K562 (cell line): ENCODE results near the gene HMGCL. TPM values are rescaled to one million over a fixed set of nuclear protein-coding genes. Genes with fewer than 3 reads are reported as not detected.
A peak's percentile ranks its signal among the peaks of the same experiment; 100 is the strongest.

ENCODE experiments used
- ASH1L ChIP-seq: fragments of 450-650 bp; IDR thresholded peaks from 2 replicates; pipeline ENCODE4 v1.6.1; 2018; ENCODE audit warnings: borderline replicate concordance, mild to moderate bottlenecking, low read depth; ENCODE audit not compliant: partially characterized antibody
- EGR1 ChIP-seq: fragments of 450-650 bp; conservative IDR thresholded peaks from 2 replicates; pipeline ENCODE4 v1.6.1; 2017; ENCODE audit warnings: mild to moderate bottlenecking
- EZH2 ChIP-seq: IDR thresholded peaks from 2 replicates; pipeline ENCODE4 v1.6.1; 2012; ENCODE audit warnings: low read depth, mild to moderate bottlenecking, inconsistent platforms, low read length, borderline replicate concordance
- GABPB1 ChIP-seq: sonication (generic); formaldehyde crosslinking; IDR thresholded peaks from 2 replicates; pipeline ENCODE4 v1.8.0; 2022; ENCODE audit warnings: mild to moderate bottlenecking, missing genetic modification reagents
- GTF2A2 ChIP-seq: IDR thresholded peaks from 2 replicates; pipeline ENCODE4 v1.6.1; 2016; ENCODE audit warnings: mild to moderate bottlenecking, missing genetic modification characterization, missing compliant biosample characterization
- KDM1A ChIP-seq, 2 experiments: fragments of 450-650 bp; IDR thresholded peaks; 2 replicates each; pipeline ENCODE4 v1.6.1; 2016; ENCODE audit warnings: mild to moderate bottlenecking in 2 of 2
- KHSRP ChIP-seq: fragments of 450-650 bp; IDR thresholded peaks from 2 replicates; pipeline ENCODE4 v1.6.1; 2017
- LARP7 ChIP-seq: fragments of 450-650 bp; IDR thresholded peaks from 2 replicates; pipeline ENCODE4 v1.6.1; 2016
- MECOM ChIP-seq: fragments of 250-450 bp; sonication (Bioruptor Pico); IDR thresholded peaks from 2 replicates; pipeline ENCODE4 v1.8.0; 2022; ENCODE audit warnings: inconsistent platforms
- MYC ChIP-seq, 2 experiments: fragments of 250-450 bp in 1 of 2; sonication (Bioruptor Pico) in 1 of 2; IDR thresholded peaks; 2 replicates each; pipeline versions ENCODE4 v1.5.1 to v1.6.1; 2012 to 2021; ENCODE audit warnings: low read depth in 2 of 2, borderline replicate concordance in 1 of 2, improper control_type of control experiment in 1 of 2, low read length in 1 of 2, mild to moderate bottlenecking in 1 of 2, moderate library complexity in 1 of 2
- POLR2H ChIP-seq: IDR thresholded peaks from 2 replicates; pipeline ENCODE4 v1.6.1; 2016; ENCODE audit warnings: missing genetic modification characterization, low read depth, mild to moderate bottlenecking, control low read depth, missing compliant biosample characterization, moderate library complexity
- RBFOX2 ChIP-seq: fragments of 200-400 bp; formaldehyde crosslinking; IDR thresholded peaks from 2 replicates; pipeline ENCODE4 v1.6.1; 2017; ENCODE audit warnings: low read depth, mild to moderate bottlenecking, low read length, moderate library complexity
- RBM22 ChIP-seq: fragments of 200-400 bp; formaldehyde crosslinking; IDR thresholded peaks from 2 replicates; pipeline ENCODE4 v1.6.1; 2018; ENCODE audit warnings: low read length, low read depth; ENCODE audit not compliant: poor library complexity, severe bottlenecking
- RUNX1 ChIP-seq: sonication (generic); IDR thresholded peaks from 2 replicates; pipeline ENCODE4 v1.6.1; 2016; ENCODE audit warnings: antibody characterized with exemption, low read depth
- SMAD4 ChIP-seq: fragments of 250-450 bp; sonication (Bioruptor Pico); conservative IDR thresholded peaks from 2 replicates; pipeline ENCODE4 v1.8.0; 2021; ENCODE audit warnings: inconsistent platforms, mild to moderate bottlenecking, moderate library complexity
- SNRNP70 ChIP-seq: fragments of 200-400 bp; formaldehyde crosslinking; optimal IDR thresholded peaks from 2 replicates; pipeline ENCODE3; 2017; ENCODE audit warnings: low read depth, low read length
- SRF ChIP-seq, 2 experiments: fragments of 250-450, 450-650 bp in 1 of 2; sonication (Bioruptor Pico) in 1 of 2; sonication (generic) in 1 of 2; formaldehyde crosslinking; IDR thresholded peaks; 2 replicates each; pipeline versions ENCODE4 v1.5.0 to v1.5.1; 2020 to 2022; ENCODE audit warnings: mild to moderate bottlenecking in 1 of 2, missing genetic modification reagents in 1 of 2
- STAG1 ChIP-seq: sonication (generic); formaldehyde crosslinking; IDR thresholded peaks from 2 replicates; pipeline ENCODE4 v1.5.0; 2020; ENCODE audit warnings: missing genetic modification reagents, borderline replicate concordance
- TAL1 ChIP-seq: fragments of 450-650 bp; IDR thresholded peaks from 2 replicates; pipeline ENCODE4 v1.6.1; 2016; ENCODE audit warnings: mild to moderate bottlenecking
- U2AF2 ChIP-seq: fragments of 200-400 bp; formaldehyde crosslinking; optimal IDR thresholded peaks from 2 replicates; pipeline ENCODE3; 2017; ENCODE audit warnings: low read depth, mild to moderate bottlenecking, low read length
- XRCC4 ChIP-seq: IDR thresholded peaks from one replicate; pipeline ENCODE4 v1.6.1; 2011; ENCODE audit not compliant: insufficient read depth, insufficient read length; ENCODE audit errors: extremely low read depth
- YBX1 ChIP-seq: fragments of 450-650 bp; IDR thresholded peaks from 2 replicates; pipeline ENCODE4 v1.7.1; 2016; ENCODE audit warnings: mild to moderate bottlenecking
- ZNF133 ChIP-seq: fragments of 250-450 bp; sonication (Bioruptor Pico); IDR thresholded peaks from 2 replicates; pipeline ENCODE4 v1.4.0; 2020; ENCODE audit warnings: mild to moderate bottlenecking
- ZNF76 ChIP-seq: fragments of 250-450 bp; sonication (Bioruptor Pico); IDR thresholded peaks from 2 replicates; pipeline ENCODE4 v1.4.0; 2020; ENCODE audit warnings: mild to moderate bottlenecking, moderate library complexity, borderline replicate concordance
- ZNF764 ChIP-seq: fragments of 250-450 bp; sonication (Bioruptor Pico); IDR thresholded peaks from 2 replicates; pipeline ENCODE4 v1.4.0; 2020; ENCODE audit warnings: low read depth, mild to moderate bottlenecking, moderate library complexity
- ZNF77 ChIP-seq: fragments of 250-450 bp; sonication (Bioruptor Pico); IDR thresholded peaks from 2 replicates; pipeline ENCODE4 v1.5.0; 2020
- polyA plus RNA-seq, 8 experiments: library from polyadenylated mRNA; depleted of rRNA in 4 of 8; stranded (reverse) in 5 of 8; unstranded in 3 of 8; fragments of >200 nt; fragmentation: Nextera tagmentation in 2 of 8; fragmentation: Illumina TruSeq in 1 of 8; extraction: Ambion mirVana in 2 of 8; extraction: Trizol in 1 of 8; gene quantifications; 2 replicates each; pipeline versions ENCODE4 v1.2.1 to v1.2.3, GENCODE V29; 2011 to 2014; ENCODE audit warnings: inconsistent platforms in 1 of 8, missing spikeins in 1 of 8
- total RNA-seq, 7 experiments: library from RNA; depleted of rRNA in 6 of 7; stranded (reverse); fragments of >200 nt in 6 of 7; fragmentation: Illumina TruSeq in 2 of 7; extraction: Trizol in 2 of 7; gene quantifications; 2 replicates each; pipeline versions ENCODE4 v1.2.1 to v1.2.3, GENCODE V29; 2011 to 2021; ENCODE audit warnings: low replicate concordance in 1 of 7
- TF ChIP-seq, protein P1 (sequence below), 2 experiments: fragments of 450-650 bp; IDR thresholded peaks; 2 replicates each; pipeline ENCODE4 v1.6.1; 2018; ENCODE audit warnings: mild to moderate bottlenecking in 2 of 2, low read depth in 1 of 2; ENCODE audit not compliant: partially characterized antibody in 2 of 2

Gene HMGCL
- total and polyA plus RNA-seq, 9 of the 15 experiments (the other 6 are each of a cell fraction or from before 2014, with no cell fraction given), result 18.0 to 82.2 (median 24.2) TPM

DNA sequence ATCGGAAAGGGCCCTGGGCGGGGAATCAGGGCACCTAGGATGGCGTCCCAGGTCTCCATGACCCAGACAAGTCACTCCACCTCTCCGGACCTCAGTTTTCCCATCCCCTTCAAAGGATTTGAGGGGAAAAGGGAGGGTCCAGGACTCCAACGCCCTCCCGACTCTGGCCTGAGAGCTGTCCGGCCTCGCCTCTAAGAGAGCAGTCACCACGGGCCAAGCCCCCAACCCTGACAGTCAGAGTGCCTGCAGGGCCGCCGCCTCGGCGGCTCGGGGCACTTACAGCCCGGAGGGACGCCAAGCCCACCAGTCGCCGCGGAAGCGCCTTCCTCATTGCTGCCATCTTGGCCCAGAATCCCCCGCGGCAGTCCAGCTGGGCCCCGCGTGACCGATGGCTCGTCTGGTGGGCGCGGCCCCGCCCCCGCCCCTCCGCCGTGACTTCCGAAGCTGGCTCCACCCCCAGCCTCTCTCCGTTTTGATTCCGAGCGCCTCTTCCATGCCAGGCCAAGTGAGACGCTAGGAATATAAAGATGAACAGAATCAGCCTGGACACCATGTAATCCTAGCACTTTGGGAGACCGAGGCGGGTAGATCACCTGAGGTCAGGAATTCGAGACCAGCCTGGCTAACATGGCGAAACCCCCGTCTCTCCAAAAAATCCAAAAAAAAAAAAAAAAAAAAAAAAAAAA is at the start of gene HMGCL (continued):
- TF ChIP-seq, protein P1, sequence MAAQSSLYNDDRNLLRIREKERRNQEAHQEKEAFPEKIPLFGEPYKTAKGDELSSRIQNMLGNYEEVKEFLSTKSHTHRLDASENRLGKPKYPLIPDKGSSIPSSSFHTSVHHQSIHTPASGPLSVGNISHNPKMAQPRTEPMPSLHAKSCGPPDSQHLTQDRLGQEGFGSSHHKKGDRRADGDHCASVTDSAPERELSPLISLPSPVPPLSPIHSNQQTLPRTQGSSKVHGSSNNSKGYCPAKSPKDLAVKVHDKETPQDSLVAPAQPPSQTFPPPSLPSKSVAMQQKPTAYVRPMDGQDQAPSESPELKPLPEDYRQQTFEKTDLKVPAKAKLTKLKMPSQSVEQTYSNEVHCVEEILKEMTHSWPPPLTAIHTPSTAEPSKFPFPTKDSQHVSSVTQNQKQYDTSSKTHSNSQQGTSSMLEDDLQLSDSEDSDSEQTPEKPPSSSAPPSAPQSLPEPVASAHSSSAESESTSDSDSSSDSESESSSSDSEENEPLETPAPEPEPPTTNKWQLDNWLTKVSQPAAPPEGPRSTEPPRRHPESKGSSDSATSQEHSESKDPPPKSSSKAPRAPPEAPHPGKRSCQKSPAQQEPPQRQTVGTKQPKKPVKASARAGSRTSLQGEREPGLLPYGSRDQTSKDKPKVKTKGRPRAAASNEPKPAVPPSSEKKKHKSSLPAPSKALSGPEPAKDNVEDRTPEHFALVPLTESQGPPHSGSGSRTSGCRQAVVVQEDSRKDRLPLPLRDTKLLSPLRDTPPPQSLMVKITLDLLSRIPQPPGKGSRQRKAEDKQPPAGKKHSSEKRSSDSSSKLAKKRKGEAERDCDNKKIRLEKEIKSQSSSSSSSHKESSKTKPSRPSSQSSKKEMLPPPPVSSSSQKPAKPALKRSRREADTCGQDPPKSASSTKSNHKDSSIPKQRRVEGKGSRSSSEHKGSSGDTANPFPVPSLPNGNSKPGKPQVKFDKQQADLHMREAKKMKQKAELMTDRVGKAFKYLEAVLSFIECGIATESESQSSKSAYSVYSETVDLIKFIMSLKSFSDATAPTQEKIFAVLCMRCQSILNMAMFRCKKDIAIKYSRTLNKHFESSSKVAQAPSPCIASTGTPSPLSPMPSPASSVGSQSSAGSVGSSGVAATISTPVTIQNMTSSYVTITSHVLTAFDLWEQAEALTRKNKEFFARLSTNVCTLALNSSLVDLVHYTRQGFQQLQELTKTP (IDR thresholded peaks at IDR 0.05; ENCODE audit: low read depth in 1 of 2, partially characterized antibody in 2 of 2), result peak in 1 of 2 experiments; percentile 68
- TF ChIP-seq STAG1 (CRISPR knock-in tag), result no peak
- TF ChIP-seq POLR2H (tag), result peak; percentile 90
- peak; percentile 96 for TF ChIP-seq RBFOX2
- peak; percentile 86 for TF ChIP-seq RUNX1
- TF ChIP-seq KDM1A (IDR thresholded peaks at IDR 0.05), result no peak
- TF ChIP-seq XRCC4, result no peak
- TF ChIP-seq GABPB1, result peak; percentile 79
- no peak for TF ChIP-seq RBM22
- TF ChIP-seq TAL1, result no peak
- TF ChIP-seq MECOM (CRISPR knock-in tag), result no peak
- peak; percentile 83 for TF ChIP-seq SMAD4
- peak; percentile 98 for TF ChIP-seq EGR1
- TF ChIP-seq ZNF133 (CRISPR knock-in tag), result 0 out of 2 replicates have a peak, but pooled peaks have one; percentile 54
- TF ChIP-seq KHSRP, result no peak
- TF ChIP-seq LARP7, result no peak
- TF ChIP-seq SNRNP70, result no peak
- TF ChIP-seq YBX1, result no peak
- no peak for TF ChIP-seq EZH2
- TF ChIP-seq SRF (CRISPR knock-in tag; IDR thresholded peaks at IDR 0.05), result peak in 1 of 2 experiments; percentile 37; a peak in 2 of 4 replicates
- peak; percentile 67; the same call in 1 of the 2 replicates for TF ChIP-seq GTF2A2 (tag)
- no peak for TF ChIP-seq ASH1L
- no peak for TF ChIP-seq U2AF2
- TF ChIP-seq MYC (IDR thresholded peaks at IDR 0.05; ENCODE audit: low read depth, low read length), result peak; percentile 81; the same call in 1 of the 2 replicates
- peak; percentile 71; the same call in 1 of the 2 replicates for TF ChIP-seq MYC (CRISPR knock-in tag; IDR thresholded peaks at IDR 0.05; ENCODE audit: borderline replicate concordance, low read depth)
- no peak for TF ChIP-seq ZNF764 (CRISPR knock-in tag)
- no peak for TF ChIP-seq ZNF77 (CRISPR knock-in tag)
- peak; percentile 93; the same call in 1 of the 2 replicates for TF ChIP-seq ZNF76 (CRISPR knock-in tag)
